Tibial artery (tissue), 4 donors: ENCODE results near the gene TTC12.

ENCODE experiments used
- DNase-seq, 2 donors: peaks; one replicate each; pipeline ENCODE4 v3.0.0-alpha.2; 2019
- H3K27ac ChIP-seq, 2 donors: fragments of 200-600 bp; sonication (generic) in 1 of 2; 1 replicate in 1 of 2; 2 replicates in 1 of 2; pipeline ENCODE4 v1.5.1; 2018 to 2019; ENCODE audit warnings: mild to moderate bottlenecking in 1 of 2
- H3K27me3 ChIP-seq, 2 donors: fragments of 200-600 bp; sonication (generic) in 1 of 2; one replicate each; pipeline versions ENCODE4 v1.5.1 to v1.6.0; 2016 to 2019
- H3K36me3 ChIP-seq, 3 donors: fragments of 200-600 bp; sonication (generic) in 2 of 3; one replicate each; pipeline ENCODE4 v1.5.1; 2016 to 2019; ENCODE audit warnings: mild to moderate bottlenecking in 2 of 3
- H3K4me1 ChIP-seq, 4 donors: fragments of 200-600 bp; sonication (generic) in 2 of 4; 1 replicate in 3 of 4; 2 replicates in 1 of 4; pipeline ENCODE4 v1.5.1; 2016 to 2019
- H3K4me3 ChIP-seq, 2 donors: fragments of 200-600 bp; sonication (generic) in 1 of 2; 1 replicate in 1 of 2; 2 replicates in 1 of 2; pipeline ENCODE4 v1.5.1; 2018 to 2019; ENCODE audit warnings: mild to moderate bottlenecking in 2 of 2
- H3K9me3 ChIP-seq, 3 donors: fragments of 200-600 bp; sonication (generic) in 1 of 3; one replicate each; pipeline ENCODE4 v1.5.1; 2016 to 2019
- CTCF ChIP-seq, 2 experiments: fragments of 200-600 bp in 1 of 2; fragments of 450-650 bp in 1 of 2; IDR thresholded peaks; one replicate each; pipeline ENCODE4 v1.5.1; 2017 to 2019; ENCODE audit warnings: antibody characterized with exemption in 2 of 2, mild to moderate bottlenecking in 1 of 2, moderate library complexity in 1 of 2
- intact Hi-C: fragments of 100-400 bp; cut with DNase I; formaldehyde crosslinking; loops from one replicate; pipeline ENCODE4 v1.15.0; 2023; ENCODE audit warnings: low total_unique reads

Gene TTC12

GRCh38 chr11:113405724-113406478 is 91.5 kb downstream of the TTC12 start:
- Histone ChIP-seq H3K27me3 (no peaks in the 10 kb centered on the region), H3K4me3 (no peak overlapping the region), H3K36me3 (no peaks in the 10 kb centered on the region), H3K9me3 (no peaks in the 10 kb centered on the region), H3K27ac (no peak overlapping the region), H3K4me1 (peaks cover 0 to 7% (median 0%) of the 10 kb centered on the region in 4 donors)
- no peak for DNase-seq
- intact Hi-C loops: no loop called here
- TF ChIP-seq CTCF (IDR thresholded peaks at IDR 0.05): no peak

GRCh38 chr11:113407163-113407562 is 92.8 kb downstream of the TTC12 start:
- intact Hi-C loops: no loop called here
- Histone ChIP-seq H3K4me1 (no peaks in the 10 kb centered on the region), H3K36me3 (no peaks in the 10 kb centered on the region), H3K4me3 (no peak overlapping the region), H3K27ac (no peak overlapping the region), H3K9me3 (no peaks in the 10 kb centered on the region), H3K27me3 (no peaks in the 10 kb centered on the region)
- TF ChIP-seq CTCF (IDR thresholded peaks at IDR 0.05): no peak
- no peak for DNase-seq

GRCh38 chr11:113408206-113408605 is 93.8 kb downstream of the TTC12 start:
- Histone ChIP-seq H3K4me3 (no peak overlapping the region), H3K27ac (no peak overlapping the region), H3K36me3 (no peaks in the 10 kb centered on the region), H3K4me1 (no peaks in the 10 kb centered on the region), H3K27me3 (no peaks in the 10 kb centered on the region), H3K9me3 (no peaks in the 10 kb centered on the region)
- no peak for DNase-seq
- TF ChIP-seq CTCF (IDR thresholded peaks at IDR 0.05): no peak
- intact Hi-C loops: no loop called here

- H3K9me3 ChIP-seq: no peaks in the 10 kb centered on the region
- no peak for DNase-seq
- intact Hi-C loops: no loop called here
- H3K27me3 ChIP-seq: no peaks in the 10 kb centered on the region
- no peaks in the 10 kb centered on the region for H3K4me1 ChIP-seq
- no peak overlapping the region for H3K27ac ChIP-seq
- no peaks in the 10 kb centered on the region for H3K36me3 ChIP-seq
- no peak overlapping the region for H3K4me3 ChIP-seq
- no peak for TF ChIP-seq CTCF (IDR thresholded peaks at IDR 0.05)
Measured at GRCh38 chr11:113408887-113409286, 94.5 kb downstream of the TTC12 start.

- Histone ChIP-seq H3K27ac (no peak overlapping the region), H3K4me3 (no peak overlapping the region), H3K9me3 (no peaks in the 10 kb centered on the region), H3K36me3 (no peaks in the 10 kb centered on the region), H3K4me1 (no peaks in the 10 kb centered on the region), H3K27me3 (no peaks in the 10 kb centered on the region)
- TF ChIP-seq CTCF (IDR thresholded peaks at IDR 0.05): no peak
- intact Hi-C loops: no loop called here
- no peak for DNase-seq
Measured at GRCh38 chr11:113409526-113409925, 95.1 kb downstream of the TTC12 start.
